Measurements from ENCODE around the gene TMEM120A. TPM values are rescaled to one million over a fixed set of nuclear protein-coding genes. Genes with fewer than 3 reads are reported as not detected.

The TMEM120A gene
- total RNA-seq, 5 donors from 2014 or later (not counting 1 experiment from before 2014, with no cell fraction given) = 15.2 to 38.5 (median 34.4) TPM

GRCh38 chr7:75968561-75969001 is 25.8 kb downstream of the TMEM120A start:
- H3K9me3 Mint-ChIP-seq = no peaks in the 10 kb centered on the region
- H3K4me1 ChIP-seq (ENCODE audit: control insufficient read depth in 1 of 2, extremely low read depth in 1 of 2, insufficient read depth in 2 of 2, low read length in 2 of 2) = no peaks in the 10 kb centered on the region
- DNase-seq (no peak), ATAC-seq (replicated peaks in 1 of 4) (no peak)
- no peaks in the 10 kb centered on the region for H3K27me3 Mint-ChIP-seq
- WGBS (ENCODE audit: insufficient coverage) = 98% methylated on average over 11 of the region's 12 CpGs
- H3K4me3 Mint-ChIP-seq = no peak overlapping the region
- H3K27me3 ChIP-seq (replicated peaks in 1 of 2; ENCODE audit: control insufficient read depth in 2 of 2, extremely low read depth in 1 of 2, insufficient read depth in 2 of 2, low read length in 1 of 2) = no peaks in the 10 kb centered on the region
- no peak overlapping the region for H3K27ac Mint-ChIP-seq
- ChIA-PET POLR2A (no interaction called here), CTCF (no interaction called here)
- H3K36me3 Mint-ChIP-seq = peaks cover 25% of the 10 kb centered on the region
- H3K36me3 ChIP-seq (ENCODE audit: control insufficient read depth in 2 of 2, extremely low read depth in 1 of 2, insufficient read depth in 1 of 2, low read length in 1 of 2) = peaks cover 17 to 23% of the 10 kb centered on the region in 2 donors
- H3K27ac ChIP-seq (ENCODE audit: low read length) = no peak overlapping the region
- H3K4me1 Mint-ChIP-seq = peaks cover 0 to 6% (median 0%) of the 10 kb centered on the region in 3 donors
- H3K4me3 ChIP-seq (ENCODE audit: control insufficient read depth in 1 of 2, extremely low read depth in 1 of 2, low read length in 1 of 2) = no peak overlapping the region
- H3K9me3 ChIP-seq = no peaks in the 10 kb centered on the region

GRCh38 chr7:75968012-75968411 is 26.4 kb downstream of the TMEM120A start:
- H3K36me3 ChIP-seq (ENCODE audit: control insufficient read depth in 2 of 2, extremely low read depth in 1 of 2, insufficient read depth in 1 of 2, low read length in 1 of 2) = peaks cover 17 to 21% of the 10 kb centered on the region in 2 donors
- DNase-seq (no peak), ATAC-seq (replicated peaks in 1 of 4) (no peak)
- no peak overlapping the region for H3K27ac Mint-ChIP-seq
- H3K4me3 ChIP-seq (ENCODE audit: control insufficient read depth in 1 of 2, extremely low read depth in 1 of 2, low read length in 1 of 2) = no peak overlapping the region
- ChIA-PET POLR2A (no interaction called here), CTCF (no interaction called here)
- H3K36me3 Mint-ChIP-seq = peaks cover 29% of the 10 kb centered on the region
- no peak overlapping the region for H3K4me3 Mint-ChIP-seq
- WGBS (ENCODE audit: insufficient coverage) = 83% methylated on average over 10 of the region's 10 CpGs
- H3K27me3 Mint-ChIP-seq = no peaks in the 10 kb centered on the region
- no peaks in the 10 kb centered on the region for H3K9me3 ChIP-seq
- no peaks in the 10 kb centered on the region for H3K27me3 ChIP-seq (replicated peaks in 1 of 2; ENCODE audit: control insufficient read depth in 2 of 2, extremely low read depth in 1 of 2, insufficient read depth in 2 of 2, low read length in 1 of 2)
- H3K27ac ChIP-seq (ENCODE audit: low read length) = no peak overlapping the region
- H3K4me1 Mint-ChIP-seq = peaks cover 0 to 6% (median 2%) of the 10 kb centered on the region in 3 donors
- H3K9me3 Mint-ChIP-seq = no peaks in the 10 kb centered on the region
- no peaks in the 10 kb centered on the region for H3K4me1 ChIP-seq (ENCODE audit: control insufficient read depth in 1 of 2, extremely low read depth in 1 of 2, insufficient read depth in 2 of 2, low read length in 2 of 2)

- Histone ChIP-seq H3K27me3 (replicated peaks in 1 of 2; ENCODE audit: control insufficient read depth in 2 of 2, extremely low read depth in 1 of 2, insufficient read depth in 2 of 2, low read length in 1 of 2) (no peaks in the 10 kb centered on the region), H3K9me3 (no peaks in the 10 kb centered on the region), H3K4me3 (ENCODE audit: control insufficient read depth in 1 of 2, extremely low read depth in 1 of 2, low read length in 1 of 2) (no peak overlapping the region), H3K4me1 (ENCODE audit: control insufficient read depth in 1 of 2, extremely low read depth in 1 of 2, insufficient read depth in 2 of 2, low read length in 2 of 2) (no peaks in the 10 kb centered on the region), H3K27ac (ENCODE audit: low read length) (no peak overlapping the region), H3K36me3 (ENCODE audit: control insufficient read depth in 2 of 2, extremely low read depth in 1 of 2, insufficient read depth in 1 of 2, low read length in 1 of 2) (peaks cover 17 to 20% of the 10 kb centered on the region in 2 donors)
- H3K36me3 Mint-ChIP-seq = peaks cover 34% of the 10 kb centered on the region
- H3K27ac Mint-ChIP-seq = no peak overlapping the region
- no peaks in the 10 kb centered on the region for H3K27me3 Mint-ChIP-seq
- CTCF ChIA-PET = no interaction called here
- POLR2A ChIA-PET = no interaction called here
- H3K9me3 Mint-ChIP-seq = no peaks in the 10 kb centered on the region
- WGBS (ENCODE audit: insufficient coverage) = 86% methylated on average over 9 of the region's 13 CpGs
- ATAC-seq (replicated peaks in 1 of 4) (no peak), DNase-seq (no peak)
- H3K4me1 Mint-ChIP-seq = peaks cover 0 to 6% (median 2%) of the 10 kb centered on the region in 3 donors
- H3K4me3 Mint-ChIP-seq = no peak overlapping the region
Observed at GRCh38 chr7:75967487-75967997, 26.9 kb downstream of the TMEM120A start.

GRCh38 chr7:75967055-75967454 is 27.3 kb downstream of the TMEM120A start:
- WGBS (ENCODE audit: insufficient coverage) = 100% methylated on average over 4 of the region's 11 CpGs
- CTCF ChIA-PET = no interaction called here
- peaks cover 17 to 21% of the 10 kb centered on the region in 2 donors for H3K36me3 ChIP-seq (ENCODE audit: control insufficient read depth in 2 of 2, extremely low read depth in 1 of 2, insufficient read depth in 1 of 2, low read length in 1 of 2)

GRCh38 chr7:75966190-75966961 is 28.0 kb downstream of the TMEM120A start:
- DNase-seq (no peak), ATAC-seq (replicated peaks in 1 of 4) (no peak)
- no peaks in the 10 kb centered on the region for H3K4me1 ChIP-seq (ENCODE audit: control insufficient read depth in 1 of 2, extremely low read depth in 1 of 2, insufficient read depth in 2 of 2, low read length in 2 of 2)
- no peak overlapping the region for H3K27ac ChIP-seq (ENCODE audit: low read length)
- Mint-ChIP-seq H3K27ac (no peak overlapping the region), H3K9me3 (no peaks in the 10 kb centered on the region), H3K36me3 (peaks cover 31% of the 10 kb centered on the region), H3K4me3 (no peak overlapping the region), H3K27me3 (no peaks in the 10 kb centered on the region), H3K4me1 (peaks cover 0 to 6% (median 2%) of the 10 kb centered on the region in 3 donors)
- H3K4me3 ChIP-seq (ENCODE audit: control insufficient read depth in 1 of 2, extremely low read depth in 1 of 2, low read length in 1 of 2) = no peak overlapping the region
- ChIA-PET POLR2A (no interaction called here), CTCF (no interaction called here)
- no peaks in the 10 kb centered on the region for H3K27me3 ChIP-seq (replicated peaks in 1 of 2; ENCODE audit: control insufficient read depth in 2 of 2, extremely low read depth in 1 of 2, insufficient read depth in 2 of 2, low read length in 1 of 2)
- no peaks in the 10 kb centered on the region for H3K9me3 ChIP-seq
- WGBS (ENCODE audit: insufficient coverage) = 85% methylated on average over 23 of the region's 26 CpGs
- peaks cover 17 to 21% of the 10 kb centered on the region in 2 donors for H3K36me3 ChIP-seq (ENCODE audit: control insufficient read depth in 2 of 2, extremely low read depth in 1 of 2, insufficient read depth in 1 of 2, low read length in 1 of 2)

More at GRCh38 chr7:75967055-75967454, 27.3 kb downstream of the TMEM120A start:
- Mint-ChIP-seq H3K27me3 (no peaks in the 10 kb centered on the region), H3K36me3 (peaks cover 31% of the 10 kb centered on the region), H3K4me3 (no peak overlapping the region), H3K9me3 (no peaks in the 10 kb centered on the region), H3K27ac (no peak overlapping the region), H3K4me1 (peaks cover 0 to 6% (median 2%) of the 10 kb centered on the region in 3 donors)
- Histone ChIP-seq H3K9me3 (no peaks in the 10 kb centered on the region), H3K27me3 (replicated peaks in 1 of 2; ENCODE audit: control insufficient read depth in 2 of 2, extremely low read depth in 1 of 2, insufficient read depth in 2 of 2, low read length in 1 of 2) (no peaks in the 10 kb centered on the region), H3K27ac (ENCODE audit: low read length) (no peak overlapping the region), H3K4me3 (ENCODE audit: control insufficient read depth in 1 of 2, extremely low read depth in 1 of 2, low read length in 1 of 2) (no peak overlapping the region), H3K4me1 (ENCODE audit: control insufficient read depth in 1 of 2, extremely low read depth in 1 of 2, insufficient read depth in 2 of 2, low read length in 2 of 2) (no peaks in the 10 kb centered on the region)
- DNase-seq (no peak), ATAC-seq (replicated peaks in 1 of 4) (no peak)
- POLR2A ChIA-PET = no interaction called here

GRCh38 chr7:75965617-75966016 is 28.8 kb downstream of the TMEM120A start:
- H3K27me3 Mint-ChIP-seq = no peaks in the 10 kb centered on the region
- H3K36me3 ChIP-seq (ENCODE audit: control insufficient read depth in 2 of 2, extremely low read depth in 1 of 2, insufficient read depth in 1 of 2, low read length in 1 of 2) = peaks cover 17 to 21% of the 10 kb centered on the region in 2 donors
- H3K4me3 ChIP-seq (ENCODE audit: control insufficient read depth in 1 of 2, extremely low read depth in 1 of 2, low read length in 1 of 2) = no peak overlapping the region
- H3K4me1 Mint-ChIP-seq = peaks cover 0 to 6% (median 2%) of the 10 kb centered on the region in 3 donors
- no peak overlapping the region for H3K27ac ChIP-seq (ENCODE audit: low read length)
- no peaks in the 10 kb centered on the region for H3K9me3 ChIP-seq
- ATAC-seq (replicated peaks in 1 of 4) = no peak
- no peaks in the 10 kb centered on the region for H3K4me1 ChIP-seq (ENCODE audit: control insufficient read depth in 1 of 2, extremely low read depth in 1 of 2, insufficient read depth in 2 of 2, low read length in 2 of 2)
- WGBS (ENCODE audit: insufficient coverage) = 84% methylated on average over 8 of the region's 13 CpGs
- H3K4me3 Mint-ChIP-seq = no peak overlapping the region
- no peak for DNase-seq
- CTCF ChIA-PET = no interaction called here
- peaks cover 27% of the 10 kb centered on the region for H3K36me3 Mint-ChIP-seq
- H3K9me3 Mint-ChIP-seq = no peaks in the 10 kb centered on the region
- no peaks in the 10 kb centered on the region for H3K27me3 ChIP-seq (replicated peaks in 1 of 2; ENCODE audit: control insufficient read depth in 2 of 2, extremely low read depth in 1 of 2, insufficient read depth in 2 of 2, low read length in 1 of 2)
- POLR2A ChIA-PET = no interaction called here
- H3K27ac Mint-ChIP-seq = no peak overlapping the region
